GM12878 (cell line): ENCODE results near the gene BTNL2. TPM values are rescaled to one million over a fixed set of nuclear protein-coding genes. Genes with fewer than 3 reads are reported as not detected.

ENCODE experiments used
- ATAC-seq: fragments of 200-7000 bp; cut with Tn5 transposase; 3 replicates; pipeline ENCODE4 v1.9.1; 2020; ENCODE audit warnings: mild to moderate bottlenecking, moderate library complexity
- BruUV-seq: library from RNA; stranded (reverse); fragments of 400-500 nt; replicated peaks from 2 replicates; lab custom pipeline; 2021; lab: Mats Ljungman, UMichigan
- CTCF ChIA-PET: fragments of 300-600 bp; sonication (Branson Sonifier 250); formaldehyde crosslinking; extraction: SDS; loops from one replicate; lab custom pipeline; 2021; ENCODE audit warnings: inconsistent platforms; lab: Yijun Ruan, JAX
- POLR2A ChIA-PET: fragments of 350-600 bp; formaldehyde crosslinking; extraction: SDS; loops from one replicate; lab custom pipeline; 2021; ENCODE audit warnings: inconsistent platforms; lab: Charles Lee
- RAD21 ChIA-PET: fragments of 300-600 bp; sonication (Branson Sonifier 250); formaldehyde crosslinking; loops from one replicate; lab custom pipeline; 2023; ENCODE audit warnings: antibody characterized with exemption; ENCODE audit not compliant: unreplicated experiment; lab: Charles Lee
- SMC1A ChIA-PET: fragments of 300-600 bp; sonication (Branson Sonifier 250); formaldehyde crosslinking; loops from one replicate; lab custom pipeline; 2023; ENCODE audit not compliant: unreplicated experiment, uncharacterized antibody; lab: Charles Lee
- DNase-seq: peaks from one replicate; pipeline ENCODE4 v3.0.0-alpha.2; 2011; ENCODE audit warnings: low read depth, low spot score
- FAIRE-seq: peaks from 3 replicates; lab custom pipeline; 2011; peaks lifted over from hg19 to GRCh38; lab: Jason Lieb, UNC
- H2AFZ ChIP-seq: 2 replicates; pipeline ENCODE4 v1.6.0; 2011; ENCODE audit warnings: low read depth, low read length, control low read depth; ENCODE audit not compliant: control insufficient read depth
- H3K27ac ChIP-seq: 2 replicates; pipeline ENCODE4 v1.5.1; 2011; ENCODE audit warnings: control low read depth; ENCODE audit not compliant: control insufficient read depth, insufficient read depth
- H3K27me3 ChIP-seq, 2 experiments: replicated peaks in 1 of 2; 2 replicates each; pipeline versions ENCODE4 v1.6.0 to v1.6.1; 2011; ENCODE audit warnings: low read length in 1 of 2; ENCODE audit not compliant: control insufficient read depth in 2 of 2, insufficient read depth in 2 of 2
- H3K36me3 ChIP-seq, 2 experiments: 2 replicates each; pipeline ENCODE4 v1.5.1; 2011; ENCODE audit warnings: low read length in 1 of 2; ENCODE audit not compliant: control insufficient read depth in 2 of 2, insufficient read depth in 2 of 2
- H3K4me1 ChIP-seq: 2 replicates; pipeline ENCODE4 v1.6.1; 2011; ENCODE audit warnings: mild to moderate bottlenecking, low read length, moderate library complexity, mixed read lengths; ENCODE audit not compliant: control insufficient read depth, insufficient read depth
- H3K4me2 ChIP-seq: 2 replicates; pipeline ENCODE4 v1.6.0; 2011; ENCODE audit warnings: control low read depth; ENCODE audit not compliant: control insufficient read depth, insufficient read depth
- H3K4me3 ChIP-seq: fragments of 200-600 bp; sonication (generic); 2 replicates; pipeline ENCODE4 v1.5.1; 2016
- H3K79me2 ChIP-seq: 2 replicates; pipeline ENCODE4 v1.6.0; 2011; ENCODE audit warnings: low read length; ENCODE audit not compliant: control insufficient read depth, insufficient read depth
- H3K9ac ChIP-seq: 2 replicates; pipeline ENCODE4 v1.8.0; 2011; ENCODE audit warnings: low read length, control low read depth, mixed read lengths; ENCODE audit not compliant: control insufficient read depth, insufficient read depth
- H3K9me3 ChIP-seq: replicated peaks from 3 replicates; pipeline ENCODE4 v1.5.1; 2011; ENCODE audit warnings: mild to moderate bottlenecking, low read length; ENCODE audit not compliant: control insufficient read depth, insufficient read depth
- H4K20me1 ChIP-seq: 2 replicates; pipeline ENCODE4 v1.6.0; 2011; ENCODE audit not compliant: control insufficient read depth, insufficient read depth
- BRCA1 ChIP-seq: IDR thresholded peaks from 2 replicates; pipeline ENCODE4 v1.6.1; 2011; ENCODE audit warnings: low read depth, low read length, improper control_type of control experiment
- ETV6 ChIP-seq, 2 experiments: fragments of 450-650 bp in 1 of 2; IDR thresholded peaks in 1 of 2; conservative IDR thresholded peaks in 1 of 2; 2 replicates each; pipeline ENCODE4 v1.6.1; 2014; ENCODE audit warnings: antibody characterized with exemption in 1 of 2, borderline replicate concordance in 1 of 2, low read depth in 1 of 2, mild to moderate bottlenecking in 1 of 2, moderate library complexity in 1 of 2
- JUNB ChIP-seq: IDR thresholded peaks from 2 replicates; pipeline ENCODE4 v1.6.1; 2016; ENCODE audit warnings: antibody characterized with exemption, mild to moderate bottlenecking
- NR2F1 ChIP-seq: fragments of 450-650 bp; conservative IDR thresholded peaks from 2 replicates; pipeline ENCODE4 v1.6.1; 2017; ENCODE audit warnings: mild to moderate bottlenecking
- PML ChIP-seq: IDR thresholded peaks from 2 replicates; pipeline ENCODE4 v1.6.1; 2012; ENCODE audit warnings: low read length, inconsistent platforms
- SMARCA5 ChIP-seq: fragments of 450-650 bp; IDR thresholded peaks from 2 replicates; pipeline ENCODE4 v1.6.1; 2017; ENCODE audit warnings: mild to moderate bottlenecking
- SREBF1 ChIP-seq: IDR thresholded peaks from 2 replicates; pipeline ENCODE4 v1.6.1; 2012; ENCODE audit warnings: mild to moderate bottlenecking, low read length
- SRF ChIP-seq, 2 experiments: IDR thresholded peaks; 2 replicates each; pipeline ENCODE4 v1.6.1; 2011; ENCODE audit warnings: low read depth in 2 of 2, low read length in 2 of 2, mild to moderate bottlenecking in 1 of 2, moderate library complexity in 1 of 2
- TCF3 ChIP-seq: IDR thresholded peaks from 2 replicates; pipeline ENCODE4 v1.6.1; 2012; ENCODE audit warnings: low read depth, mild to moderate bottlenecking, low read length, borderline replicate concordance; ENCODE audit not compliant: insufficient read depth
- ZNF274 ChIP-seq: IDR thresholded peaks from one replicate; pipeline ENCODE4 v1.8.0; 2011; ENCODE audit not compliant: insufficient read length, insufficient read depth
- ZNF384 ChIP-seq: IDR thresholded peaks from 2 replicates; pipeline ENCODE4 v1.6.1; 2012; ENCODE audit warnings: low read depth, mild to moderate bottlenecking, low read length, improper control_type of control experiment, borderline replicate concordance
- WGBS: methylation state at CpG from one replicate; pipeline ENCODE4 v1.1.6; 2016; ENCODE audit warnings: low lambda C conversion rate; ENCODE audit not compliant: insufficient replicate concordance, insufficient coverage; ENCODE audit errors: missing lambda C conversion rate; 5-methylcytosine and 5-hydroxymethylcytosine counted together
- in situ Hi-C: fragments of 300-500 bp; cut with MboI; formaldehyde crosslinking; loops from 9 replicates; pipeline ENCODE4 v1.14.3; 2018; ENCODE audit warnings: mixed read lengths
- intact Hi-C: fragments of 100-400 bp; cut with micrococcal nuclease; formaldehyde crosslinking; loops from one replicate; pipeline ENCODE4 v1.14.2; 2022; ENCODE audit not compliant: unreplicated experiment
- polyA plus RNA-seq, 11 experiments: library from polyadenylated mRNA; depleted of rRNA in 4 of 11; unstranded in 6 of 11; stranded (reverse) in 5 of 11; fragments of >200 nt; fragmentation: Nextera tagmentation in 4 of 11; fragmentation: Illumina TruSeq in 1 of 11; extraction: Ambion mirVana in 4 of 11; extraction: Trizol in 1 of 11; gene quantifications; 1 replicate in 1 of 11; 2 replicates in 10 of 11; pipeline versions ENCODE4 v1.2.1 to v1.2.3, GENCODE V29; 2011 to 2016; ENCODE audit warnings: inconsistent platforms in 2 of 11, missing spikeins in 2 of 11, low read depth in 1 of 11
- total RNA-seq, 4 experiments: library from RNA; depleted of rRNA in 3 of 4; stranded (reverse); fragments of >200 nt in 3 of 4; fragmentation: Illumina TruSeq in 1 of 4; extraction: Trizol in 1 of 4; gene quantifications; 2 replicates each; pipeline versions ENCODE4 v1.2.1 to v1.2.3, GENCODE V29; 2013 to 2021

The BTNL2 gene
- total and polyA plus RNA-seq, 10 of the 15 experiments (the other 5 are each of a cell fraction or from before 2014, with no cell fraction given) = 0.11 to 0.29 (median 0.26) TPM; not detected in 5

- ChIA-PET POLR2A (no interaction called here), SMC1A (no interaction called here), CTCF (no interaction called here)
- H3K36me3 ChIP-seq = no peaks in the 10 kb centered on the region
- TF ChIP-seq ETV6 (conservative IDR thresholded peaks at IDR 0.05 in 1 of 2, IDR thresholded peaks at IDR 0.05 in 1 of 2; ENCODE audit: borderline replicate concordance in 1 of 2, low read depth in 1 of 2) (no peak), JUNB (no peak), SMARCA5 (no peak), PML (no peak), ZNF384 (no peak), ZNF274 (no peak), NR2F1 (no peak), BRCA1 (no peak), SREBF1 (no peak), TCF3 (no peak), SRF (IDR thresholded peaks at IDR 0.05; ENCODE audit: low read depth in 2 of 2, low read length in 2 of 2) (no peak)
- TF ChIP-seq, all 136 proteins: peak for 0
- Histone ChIP-seq H3K79me2 (no peaks in the 10 kb centered on the region), H3K4me2 (no peak overlapping the region), H4K20me1 (no peaks in the 10 kb centered on the region), H3K9ac (no peak overlapping the region), H2AFZ (no peak overlapping the region), H3K27me3 (peaks cover 0 to 3% of the 10 kb centered on the region in 2 experiments; a peak in 1 of 4 replicates), H3K4me1 (no peaks in the 10 kb centered on the region), H3K9me3 (no peaks in the 10 kb centered on the region), H3K4me3 (no peak overlapping the region), H3K27ac (no peak overlapping the region)
- FAIRE-seq = no peak
- BruUV-seq = no TSS peak
- WGBS = 27% methylated on average over 7 of the region's 7 CpGs
- peak; percentile 32; the same call in 2 of the 3 replicates for ATAC-seq
- intact Hi-C loops (no loop called here), in situ Hi-C loops (no loop called here)
- RAD21 ChIA-PET = no interaction called here
- no peak for DNase-seq
These were observed 31.0 kb downstream of the BTNL2 start for GRCh38 chr6:32375739-32376529.
